WTC11 (cell line): Measurements from ENCODE around the gene KCNC3. TPM values are rescaled to one million over a fixed set of nuclear protein-coding genes. Genes with fewer than 3 reads are reported as not detected.

Experiments used
- ATAC-seq: fragments of 200-7000 bp; cut with Tn5 transposase; 2 replicates; pipeline ENCODE4 v1.10.0; 2021; ENCODE audit warnings: mild to moderate bottlenecking, moderate library complexity
- CTCF ChIA-PET: fragments of 300-600 bp; sonication (Branson Sonifier 250); formaldehyde crosslinking; loops from one replicate; lab custom pipeline; 2021; ENCODE audit warnings: antibody characterized with exemption; lab: Charles Lee
- POLR2A ChIA-PET: fragments of 350-600 bp; sonication (Branson Sonifier 250); formaldehyde crosslinking; loops from one replicate; lab custom pipeline; 2021; ENCODE audit warnings: antibody characterized with exemption; lab: Charles Lee
- DNase-seq: peaks from one replicate; pipeline ENCODE4 v3.0.0; 2021; ENCODE audit warnings: low spot score
- H3K27ac Mint-ChIP-seq: 2 replicates; pipeline ENCODE4 v1.8.0; 2021; ENCODE audit warnings: mixed read lengths
- H3K27me3 Mint-ChIP-seq: 2 replicates; pipeline ENCODE4 v1.8.0; 2021; ENCODE audit warnings: low read depth, mild to moderate bottlenecking, moderate library complexity, mixed read lengths
- H3K36me3 Mint-ChIP-seq: 2 replicates; pipeline ENCODE4 v1.8.0; 2021; ENCODE audit warnings: mixed read lengths
- H3K4me1 Mint-ChIP-seq: 2 replicates; pipeline ENCODE4 v1.8.0; 2022; ENCODE audit warnings: mixed read lengths
- H3K4me3 Mint-ChIP-seq: 2 replicates; pipeline ENCODE4 v1.8.0; 2021; ENCODE audit warnings: mild to moderate bottlenecking, moderate library complexity, mixed read lengths
- H3K9me3 Mint-ChIP-seq: 2 replicates; pipeline ENCODE4 v1.8.0; 2021; ENCODE audit warnings: mixed read lengths
- AFF4 ChIP-seq: sonication (generic); formaldehyde crosslinking; IDR thresholded peaks from 2 replicates; pipeline ENCODE4 v1.8.1; 2023; ENCODE audit warnings: mild to moderate bottlenecking, missing genetic modification reagents, borderline replicate concordance
- ATF2 ChIP-seq: sonication (generic); formaldehyde crosslinking; IDR thresholded peaks from 2 replicates; pipeline ENCODE4 v1.8.1; 2022; ENCODE audit warnings: low read depth, missing genetic modification reagents, borderline replicate concordance
- ESRRA ChIP-seq: sonication (generic); formaldehyde crosslinking; IDR thresholded peaks from 2 replicates; pipeline ENCODE4 v1.8.1; 2022; ENCODE audit warnings: mild to moderate bottlenecking, missing genetic modification reagents, borderline replicate concordance
- FOXJ3 ChIP-seq: sonication (generic); formaldehyde crosslinking; IDR thresholded peaks from 2 replicates; pipeline ENCODE4 v1.9.0; 2021; ENCODE audit warnings: missing genetic modification reagents, mild to moderate bottlenecking, borderline replicate concordance
- FOXP4 ChIP-seq: sonication (generic); formaldehyde crosslinking; IDR thresholded peaks from 2 replicates; pipeline ENCODE4 v1.8.0; 2022; ENCODE audit warnings: mild to moderate bottlenecking, missing genetic modification reagents
- MAX ChIP-seq: sonication (generic); formaldehyde crosslinking; IDR thresholded peaks from 2 replicates; pipeline ENCODE4 v1.8.0; 2022; ENCODE audit warnings: mild to moderate bottlenecking, missing genetic modification reagents
- NFYB ChIP-seq: sonication (generic); formaldehyde crosslinking; conservative IDR thresholded peaks from 2 replicates; pipeline ENCODE4 v1.8.0; 2022; ENCODE audit warnings: low read depth, missing genetic modification reagents
- NR3C1 ChIP-seq: sonication (generic); formaldehyde crosslinking; conservative IDR thresholded peaks from 2 replicates; pipeline ENCODE4 v1.8.1; 2023; ENCODE audit warnings: low read depth, mild to moderate bottlenecking, missing genetic modification reagents
- PRDM15 ChIP-seq: sonication (generic); formaldehyde crosslinking; IDR thresholded peaks from 2 replicates; pipeline ENCODE4 v1.8.0; 2022; ENCODE audit warnings: missing genetic modification reagents
- PREB ChIP-seq: sonication (generic); formaldehyde crosslinking; IDR thresholded peaks from 2 replicates; pipeline ENCODE4 v1.8.1; 2022; ENCODE audit warnings: mild to moderate bottlenecking, missing genetic modification reagents, moderate library complexity, borderline replicate concordance
- RORB ChIP-seq: fragments of 250-450 bp; sonication (Bioruptor Pico); IDR thresholded peaks from 2 replicates; pipeline ENCODE4 v1.9.0; 2021; ENCODE audit warnings: mild to moderate bottlenecking
- SMAD4 ChIP-seq: sonication (generic); formaldehyde crosslinking; IDR thresholded peaks from 2 replicates; pipeline ENCODE4 v1.8.0; 2022; ENCODE audit warnings: mild to moderate bottlenecking, missing genetic modification reagents
- ZBTB43 ChIP-seq: sonication (generic); formaldehyde crosslinking; IDR thresholded peaks from 2 replicates; pipeline ENCODE4 v1.8.1; 2023; ENCODE audit warnings: mild to moderate bottlenecking, missing genetic modification reagents
- ZNF121 ChIP-seq: sonication (generic); formaldehyde crosslinking; IDR thresholded peaks from 2 replicates; pipeline ENCODE4 v1.8.0; 2023; ENCODE audit warnings: missing genetic modification reagents
- ZNF138 ChIP-seq: sonication (generic); formaldehyde crosslinking; conservative IDR thresholded peaks from 2 replicates; pipeline ENCODE4 v1.8.1; 2022; ENCODE audit warnings: mild to moderate bottlenecking, moderate library complexity, missing genetic modification reagents
- ZNF423 ChIP-seq: fragments of 250-450 bp; sonication (Bioruptor Pico); IDR thresholded peaks from 2 replicates; pipeline ENCODE4 v2.1.2; 2022; ENCODE audit warnings: mild to moderate bottlenecking, moderate library complexity
- ZNF425 ChIP-seq: fragments of 250-450 bp; sonication (Bioruptor Pico); conservative IDR thresholded peaks from 2 replicates; pipeline ENCODE4 v1.9.0; 2021; ENCODE audit warnings: mild to moderate bottlenecking
- total RNA-seq: library from RNA; stranded (reverse); gene quantifications from 3 replicates; pipeline ENCODE4 v1.2.3, GENCODE V29; 2021

The KCNC3 gene
- total RNA-seq, 1 experiment from 2014 or later: 8.5 TPM

- no peak for TF ChIP-seq ATF2 (CRISPR knock-in tag)
- no peak for TF ChIP-seq ZNF138 (CRISPR knock-in tag)
- TF ChIP-seq ZNF121 (CRISPR knock-in tag): no peak
- TF ChIP-seq MAX (CRISPR knock-in tag): no peak
- TF ChIP-seq ESRRA (CRISPR knock-in tag): no peak
These were observed 5.4 kb downstream of the KCNC3 start (continued) for GRCh38 chr19:50323782-50324133.

GRCh38 chr19:50322931-50323781 lies 6.0 kb downstream of the KCNC3 start:
- no peak for ATAC-seq
- H3K4me1 Mint-ChIP-seq: peaks cover 38% of the 10 kb centered on the region
- H3K27me3 Mint-ChIP-seq: peaks cover 36% of the 10 kb centered on the region
- TF ChIP-seq NFYB (CRISPR knock-in tag) (no peak), ESRRA (CRISPR knock-in tag) (no peak), ZBTB43 (no peak), PRDM15 (CRISPR knock-in tag) (no peak), SMAD4 (CRISPR knock-in tag) (no peak), RORB (CRISPR knock-in tag) (no peak), FOXJ3 (CRISPR knock-in tag) (no peak), NR3C1 (CRISPR knock-in tag) (no peak), ZNF423 (CRISPR knock-in tag) (no peak), PREB (no peak), AFF4 (CRISPR knock-in tag) (no peak), ZNF425 (no peak), FOXP4 (CRISPR knock-in tag) (no peak)
- DNase-seq: no peak
- H3K27ac Mint-ChIP-seq: no peak overlapping the region
- no peak overlapping the region for H3K4me3 Mint-ChIP-seq
- H3K36me3 Mint-ChIP-seq: peaks cover 8% of the 10 kb centered on the region
- ChIA-PET POLR2A (no interaction called here), CTCF (interaction anchor here (0.6 to 1.2 kb wide), 2 partner anchors 9 to 86 kb away, joined by 3 to 4 read pairs; no protein-coding TSS in a partner anchor)
- no peaks in the 10 kb centered on the region for H3K9me3 Mint-ChIP-seq
